Measurements from ENCODE around the gene TFIP11. TPM values are rescaled to one million over a fixed set of nuclear protein-coding genes. Genes with fewer than 3 reads are reported as not detected.

TFIP11 gene
- total and polyA plus RNA-seq, 2 donors from 2014 or later, result 26.7 to 34.2 TPM

DNA sequence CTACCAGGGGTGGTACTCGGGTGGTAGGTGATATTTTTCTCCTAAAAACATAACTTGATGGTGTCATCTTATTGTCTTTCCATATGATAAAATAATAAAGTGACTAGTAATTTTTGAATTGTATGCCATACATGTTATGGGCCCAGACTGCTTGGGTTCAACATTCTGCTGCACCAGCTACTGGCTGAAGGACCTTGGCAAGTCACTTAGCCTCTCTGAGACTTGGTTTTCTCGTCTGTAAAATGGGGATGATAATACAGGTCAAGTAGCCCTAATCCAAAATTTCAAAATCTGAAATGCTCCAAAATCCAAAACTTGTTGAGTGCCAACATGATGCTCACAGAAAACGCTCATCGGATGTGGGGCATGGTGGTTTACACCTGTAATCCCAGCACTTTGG lies 35.6 kb upstream of the TFIP11 start:
- Histone ChIP-seq H3K9me3 (ENCODE audit: control insufficient read depth in 2 of 3, insufficient read depth in 1 of 3, low read length in 3 of 3) (no peaks in the 10 kb centered on the region), H3K27ac (ENCODE audit: low read depth in 2 of 2, low read length in 2 of 2) (no peak overlapping the region)

DNA sequence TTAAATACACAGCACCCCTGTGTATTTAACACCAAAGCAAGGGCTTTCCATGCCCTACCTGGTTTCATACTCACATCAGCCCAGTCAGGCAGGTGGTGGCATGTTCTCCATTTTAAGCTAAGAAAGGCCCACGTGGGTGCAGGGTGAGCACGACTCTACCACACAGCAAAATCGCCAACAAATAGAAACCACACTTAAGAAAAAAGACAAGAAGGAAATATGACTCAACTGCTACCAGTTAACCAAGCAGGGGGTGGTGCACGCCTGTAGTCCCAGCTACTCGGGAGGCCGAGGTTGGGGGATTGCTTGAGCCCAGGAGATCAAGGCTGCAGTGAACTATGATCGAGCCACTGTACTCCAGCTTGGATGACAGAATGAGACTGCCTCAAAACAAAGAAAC lies 35.2 kb upstream of the TFIP11 start:
- peaks cover 0 to 5% (median 0%) of the 10 kb centered on the region in 3 donors for H3K36me3 ChIP-seq (ENCODE audit: control insufficient read depth in 2 of 3, insufficient read depth in 3 of 3, low read length in 3 of 3)
- no peak for FAIRE-seq
- H3K9ac ChIP-seq (ENCODE audit: low read length in 3 of 3), result no peak overlapping the region
- no peak for DNase-seq
- no peak overlapping the region for H3K27ac ChIP-seq (ENCODE audit: low read depth in 2 of 2, low read length in 2 of 2)
- H3K9me3 ChIP-seq (ENCODE audit: control insufficient read depth in 2 of 3, insufficient read depth in 1 of 3, low read length in 3 of 3), result no peaks in the 10 kb centered on the region
- H3K27me3 ChIP-seq (ENCODE audit: control insufficient read depth, insufficient read depth, low read length), result no peaks in the 10 kb centered on the region
- no peak overlapping the region for H3K4me3 ChIP-seq (ENCODE audit: low read length in 3 of 3)
- peaks cover 0 to 10% (median 4%) of the 10 kb centered on the region in 3 donors for H3K4me1 ChIP-seq (ENCODE audit: control insufficient read depth in 2 of 3, insufficient read depth in 2 of 3, low read depth in 1 of 3, low read length in 3 of 3)
- intact Hi-C loops (cut with DNase I), result no loop called here
- TF ChIP-seq, protein P1, sequence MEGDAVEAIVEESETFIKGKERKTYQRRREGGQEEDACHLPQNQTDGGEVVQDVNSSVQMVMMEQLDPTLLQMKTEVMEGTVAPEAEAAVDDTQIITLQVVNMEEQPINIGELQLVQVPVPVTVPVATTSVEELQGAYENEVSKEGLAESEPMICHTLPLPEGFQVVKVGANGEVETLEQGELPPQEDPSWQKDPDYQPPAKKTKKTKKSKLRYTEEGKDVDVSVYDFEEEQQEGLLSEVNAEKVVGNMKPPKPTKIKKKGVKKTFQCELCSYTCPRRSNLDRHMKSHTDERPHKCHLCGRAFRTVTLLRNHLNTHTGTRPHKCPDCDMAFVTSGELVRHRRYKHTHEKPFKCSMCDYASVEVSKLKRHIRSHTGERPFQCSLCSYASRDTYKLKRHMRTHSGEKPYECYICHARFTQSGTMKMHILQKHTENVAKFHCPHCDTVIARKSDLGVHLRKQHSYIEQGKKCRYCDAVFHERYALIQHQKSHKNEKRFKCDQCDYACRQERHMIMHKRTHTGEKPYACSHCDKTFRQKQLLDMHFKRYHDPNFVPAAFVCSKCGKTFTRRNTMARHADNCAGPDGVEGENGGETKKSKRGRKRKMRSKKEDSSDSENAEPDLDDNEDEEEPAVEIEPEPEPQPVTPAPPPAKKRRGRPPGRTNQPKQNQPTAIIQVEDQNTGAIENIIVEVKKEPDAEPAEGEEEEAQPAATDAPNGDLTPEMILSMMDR (IDR thresholded peaks at IDR 0.05; ENCODE audit: borderline replicate concordance, extremely low read depth, insufficient read depth), result no peak

More for the DNA sequence above, 35.6 kb upstream of the TFIP11 start:
- intact Hi-C loops (cut with DNase I), result no loop called here
- FAIRE-seq (no peak), DNase-seq (no peak)
- Histone ChIP-seq H3K36me3 (ENCODE audit: control insufficient read depth in 2 of 3, insufficient read depth in 3 of 3, low read length in 3 of 3) (peaks cover 0 to 5% (median 0%) of the 10 kb centered on the region in 3 donors), H3K27me3 (ENCODE audit: control insufficient read depth, insufficient read depth, low read length) (no peaks in the 10 kb centered on the region), H3K4me1 (ENCODE audit: control insufficient read depth in 2 of 3, insufficient read depth in 2 of 3, low read depth in 1 of 3, low read length in 3 of 3) (peaks cover 0 to 10% (median 4%) of the 10 kb centered on the region in 3 donors), H3K9ac (ENCODE audit: low read length in 3 of 3) (no peak overlapping the region), H3K4me3 (ENCODE audit: low read length in 3 of 3) (no peak overlapping the region)
- TF ChIP-seq, protein P1 (IDR thresholded peaks at IDR 0.05; ENCODE audit: borderline replicate concordance, extremely low read depth, insufficient read depth), result no peak

DNA sequence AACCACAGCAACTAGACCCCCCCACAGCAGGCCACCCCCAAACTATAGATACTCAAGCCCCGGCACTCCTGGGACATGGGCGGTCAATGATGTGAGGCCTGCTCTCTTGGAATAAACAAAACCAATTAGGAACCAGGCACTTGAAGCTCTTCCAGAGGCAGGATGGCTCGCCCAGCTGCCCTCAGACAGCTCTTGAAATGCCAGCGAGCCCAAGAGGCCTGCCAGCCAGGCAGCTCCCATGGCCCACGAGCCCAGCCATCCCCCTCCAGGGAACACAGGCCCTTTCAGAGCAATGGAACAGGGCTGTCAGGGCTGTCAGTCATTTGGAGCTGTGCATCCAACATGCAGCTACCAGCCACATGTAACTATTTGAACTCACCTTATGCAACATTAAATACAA lies 34.0 kb upstream of the TFIP11 start:
- Histone ChIP-seq H3K4me3 (ENCODE audit: low read length in 3 of 3) (no peak overlapping the region), H3K27ac (ENCODE audit: low read depth in 2 of 2, low read length in 2 of 2) (no peak overlapping the region), H3K27me3 (ENCODE audit: control insufficient read depth, insufficient read depth, low read length) (no peaks in the 10 kb centered on the region), H3K4me1 (ENCODE audit: control insufficient read depth in 2 of 3, insufficient read depth in 2 of 3, low read depth in 1 of 3, low read length in 3 of 3) (peaks cover 0 to 7% (median 4%) of the 10 kb centered on the region in 3 donors), H3K9ac (ENCODE audit: low read length in 3 of 3) (no peak overlapping the region), H3K9me3 (ENCODE audit: control insufficient read depth in 2 of 3, insufficient read depth in 1 of 3, low read length in 3 of 3) (no peaks in the 10 kb centered on the region), H3K36me3 (ENCODE audit: control insufficient read depth in 2 of 3, insufficient read depth in 3 of 3, low read length in 3 of 3) (peaks cover 0 to 5% (median 0%) of the 10 kb centered on the region in 3 donors)
- no peak for DNase-seq
- FAIRE-seq, result no peak
- TF ChIP-seq, protein P1 (IDR thresholded peaks at IDR 0.05; ENCODE audit: borderline replicate concordance, extremely low read depth, insufficient read depth), result no peak
- intact Hi-C loops (cut with DNase I), result no loop called here

DNA sequence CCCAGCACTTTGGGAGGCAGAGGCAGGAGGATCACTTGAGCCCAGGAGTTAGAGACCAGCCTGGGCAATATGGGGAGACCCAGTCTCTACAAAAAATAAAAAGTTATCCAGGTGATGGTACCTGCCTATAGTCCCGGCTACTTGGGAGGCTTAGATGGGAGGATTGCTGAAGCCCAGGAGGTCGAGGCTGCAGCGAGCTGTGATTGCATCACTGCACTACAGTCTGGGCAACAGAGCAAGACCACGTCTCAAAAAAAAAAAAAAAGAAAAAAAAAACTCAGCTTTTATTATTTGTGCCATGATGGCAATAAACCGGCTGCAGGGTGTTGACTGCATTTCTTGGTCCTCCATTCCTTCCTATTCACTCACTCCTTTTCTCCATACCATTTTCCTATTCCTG lies 33.6 kb upstream of the TFIP11 start:
- DNase-seq (no peak), FAIRE-seq (no peak)
- Histone ChIP-seq H3K4me3 (ENCODE audit: low read length in 3 of 3) (no peak overlapping the region), H3K9ac (ENCODE audit: low read length in 3 of 3) (no peak overlapping the region), H3K9me3 (ENCODE audit: control insufficient read depth in 2 of 3, insufficient read depth in 1 of 3, low read length in 3 of 3) (no peaks in the 10 kb centered on the region), H3K27ac (ENCODE audit: low read depth in 2 of 2, low read length in 2 of 2) (no peak overlapping the region), H3K27me3 (ENCODE audit: control insufficient read depth, insufficient read depth, low read length) (no peaks in the 10 kb centered on the region), H3K36me3 (ENCODE audit: control insufficient read depth in 2 of 3, insufficient read depth in 3 of 3, low read length in 3 of 3) (peaks cover 0 to 5% (median 2%) of the 10 kb centered on the region in 3 donors), H3K4me1 (ENCODE audit: control insufficient read depth in 2 of 3, insufficient read depth in 2 of 3, low read depth in 1 of 3, low read length in 3 of 3) (peaks cover 0 to 6% (median 4%) of the 10 kb centered on the region in 3 donors)
- TF ChIP-seq, protein P1 (IDR thresholded peaks at IDR 0.05; ENCODE audit: borderline replicate concordance, extremely low read depth, insufficient read depth), result no peak
- intact Hi-C loops (cut with DNase I), result no loop called here

Data from kidney (tissue), 14 donors.